ENCODE data around the gene HRH4. TPM values are rescaled to one million over a fixed set of nuclear protein-coding genes. Genes with fewer than 3 reads are reported as not detected.

The HRH4 gene
- total and polyA plus RNA-seq, 2 donors (not counting 1 experiment from before 2014, with no cell fraction given) = 0.03 to 0.07 TPM

DNA sequence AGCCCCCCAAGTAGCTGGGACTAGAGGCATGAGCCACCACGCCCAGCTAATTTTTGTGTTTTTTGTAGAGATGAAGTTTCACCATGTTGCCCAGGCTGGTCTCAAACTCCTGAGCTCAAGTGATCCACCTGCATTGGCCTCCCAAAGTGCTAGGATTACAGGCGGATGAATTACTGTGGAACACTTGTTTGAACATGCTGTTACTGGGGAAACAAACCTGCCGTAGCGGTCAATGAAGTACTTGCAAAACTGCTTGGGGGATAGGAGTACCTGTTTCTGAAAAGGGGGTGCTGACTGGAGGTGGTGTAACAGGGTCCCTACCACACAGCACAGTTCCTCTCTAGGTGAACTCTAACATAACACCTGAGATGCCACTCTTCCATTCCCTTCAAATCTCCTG lies 39.9 kb upstream of the HRH4 start:
- H3K79me2 ChIP-seq (ENCODE audit: control insufficient read depth, insufficient read depth, low read length) = no peaks in the 10 kb centered on the region
- no peak overlapping the region for H3K4me3 ChIP-seq (ENCODE audit: control extremely low read depth in 1 of 5, extremely low read depth in 1 of 5, insufficient read depth in 1 of 5, low read depth in 2 of 5, low read length in 4 of 5)
- intact Hi-C loops (cut with micrococcal nuclease) = loop anchor here (10.0 kb wide), 1 partner anchor 446 kb away; no protein-coding TSS in a partner anchor
- Mint-ChIP-seq H3K27ac (no peak overlapping the region), H3K4me1 (peaks cover under 1% of the 10 kb centered on the region), H3K4me3 (no peak overlapping the region), H3K27me3 (peaks cover 57% of the 10 kb centered on the region), H3K9me3 (ENCODE audit: insufficient read depth) (peaks cover 3% of the 10 kb centered on the region)
- H3K4me1 ChIP-seq (ENCODE audit: control insufficient read depth in 2 of 2, insufficient read depth in 2 of 2, low read length in 2 of 2) = no peaks in the 10 kb centered on the region
- no peak overlapping the region for H3K9ac ChIP-seq (ENCODE audit: low read length)
- H3K9me3 ChIP-seq (ENCODE audit: control extremely low read depth in 1 of 3, control insufficient read depth in 2 of 3, insufficient read depth in 1 of 3, low read length in 2 of 3) = peaks cover 0 to 2% (median 1%) of the 10 kb centered on the region in 3 donors
- no peak overlapping the region for H3K4me2 ChIP-seq (replicated peaks; ENCODE audit: low read depth, low read length, poor library complexity, severe bottlenecking)
- CTCF ChIA-PET = interaction anchor here (1.4 kb wide), 1 partner anchor 8 kb away, joined by 3 read pairs; no protein-coding TSS in a partner anchor
- POLR2A ChIA-PET = no interaction called here
- no peak overlapping the region for H2AFZ ChIP-seq (ENCODE audit: insufficient read depth, low read depth, low read length, poor library complexity, severe bottlenecking)
- no peaks in the 10 kb centered on the region for H4K20me1 ChIP-seq (ENCODE audit: control insufficient read depth, insufficient read depth, low read length, poor library complexity, severe bottlenecking)
- DNase-seq (no peak), ATAC-seq (ENCODE audit: low read depth) (no peak)
- WGBS (ENCODE audit: insufficient coverage) = 100% methylated on average over 2 of the region's 4 CpGs
- H3K27ac ChIP-seq (ENCODE audit: low read length in 2 of 2) = no peak overlapping the region
- TF ChIP-seq, protein P1, sequence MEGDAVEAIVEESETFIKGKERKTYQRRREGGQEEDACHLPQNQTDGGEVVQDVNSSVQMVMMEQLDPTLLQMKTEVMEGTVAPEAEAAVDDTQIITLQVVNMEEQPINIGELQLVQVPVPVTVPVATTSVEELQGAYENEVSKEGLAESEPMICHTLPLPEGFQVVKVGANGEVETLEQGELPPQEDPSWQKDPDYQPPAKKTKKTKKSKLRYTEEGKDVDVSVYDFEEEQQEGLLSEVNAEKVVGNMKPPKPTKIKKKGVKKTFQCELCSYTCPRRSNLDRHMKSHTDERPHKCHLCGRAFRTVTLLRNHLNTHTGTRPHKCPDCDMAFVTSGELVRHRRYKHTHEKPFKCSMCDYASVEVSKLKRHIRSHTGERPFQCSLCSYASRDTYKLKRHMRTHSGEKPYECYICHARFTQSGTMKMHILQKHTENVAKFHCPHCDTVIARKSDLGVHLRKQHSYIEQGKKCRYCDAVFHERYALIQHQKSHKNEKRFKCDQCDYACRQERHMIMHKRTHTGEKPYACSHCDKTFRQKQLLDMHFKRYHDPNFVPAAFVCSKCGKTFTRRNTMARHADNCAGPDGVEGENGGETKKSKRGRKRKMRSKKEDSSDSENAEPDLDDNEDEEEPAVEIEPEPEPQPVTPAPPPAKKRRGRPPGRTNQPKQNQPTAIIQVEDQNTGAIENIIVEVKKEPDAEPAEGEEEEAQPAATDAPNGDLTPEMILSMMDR (IDR thresholded peaks at IDR 0.05) = no peak
- TF ChIP-seq EZH2 (IDR thresholded peaks at IDR 0.05; ENCODE audit: borderline replicate concordance, insufficient read depth, low read depth, low read length, poor library complexity, severe bottlenecking) = no peak
- no peaks in the 10 kb centered on the region for H3K36me3 ChIP-seq (replicated peaks in 1 of 2; ENCODE audit: control extremely low read depth in 1 of 2, control insufficient read depth in 1 of 2, extremely low read depth in 1 of 2, insufficient read depth in 2 of 2, low read length in 1 of 2)
- H3K27me3 ChIP-seq (replicated peaks in 1 of 4; ENCODE audit: control extremely low read depth in 1 of 4, control insufficient read depth in 3 of 4, insufficient read depth in 4 of 4, low read length in 3 of 4) = peaks cover 0 to 34% (median 12%) of the 10 kb centered on the region in 4 experiments

DNA sequence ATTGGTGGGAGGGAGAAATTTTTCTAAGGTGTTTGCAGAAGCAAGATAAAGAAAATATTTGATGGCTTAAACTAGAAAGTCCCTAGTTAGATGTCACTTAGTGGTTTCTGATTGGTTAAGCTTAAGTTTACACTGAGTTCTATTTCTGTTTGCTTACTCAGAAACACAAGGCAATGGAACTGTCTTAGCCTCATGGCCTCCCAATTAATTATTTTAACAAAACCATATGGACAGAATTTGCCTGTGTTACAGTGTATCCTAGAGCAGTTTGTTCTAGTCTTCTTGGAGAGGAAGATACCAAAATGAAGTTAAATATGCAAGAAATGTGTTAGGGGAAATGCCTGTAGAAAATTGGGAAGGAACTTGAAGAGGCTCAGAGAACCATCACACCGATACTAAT lies 38.6 kb upstream of the HRH4 start:
- Mint-ChIP-seq H3K27me3 (peaks cover 53% of the 10 kb centered on the region), H3K27ac (no peak overlapping the region), H3K9me3 (ENCODE audit: insufficient read depth) (peaks cover 3% of the 10 kb centered on the region), H3K4me1 (peaks cover 8% of the 10 kb centered on the region), H3K4me3 (no peak overlapping the region)
- Histone ChIP-seq H3K9me3 (ENCODE audit: control extremely low read depth in 1 of 3, control insufficient read depth in 2 of 3, insufficient read depth in 1 of 3, low read length in 2 of 3) (peaks cover 1 to 5% (median 2%) of the 10 kb centered on the region in 3 donors), H3K4me3 (ENCODE audit: control extremely low read depth in 1 of 5, extremely low read depth in 1 of 5, insufficient read depth in 1 of 5, low read depth in 2 of 5, low read length in 4 of 5) (no peak overlapping the region), H2AFZ (ENCODE audit: insufficient read depth, low read depth, low read length, poor library complexity, severe bottlenecking) (no peak overlapping the region), H3K36me3 (replicated peaks in 1 of 2; ENCODE audit: control extremely low read depth in 1 of 2, control insufficient read depth in 1 of 2, extremely low read depth in 1 of 2, insufficient read depth in 2 of 2, low read length in 1 of 2) (no peaks in the 10 kb centered on the region), H3K79me2 (ENCODE audit: control insufficient read depth, insufficient read depth, low read length) (no peaks in the 10 kb centered on the region), H3K27ac (ENCODE audit: low read length in 2 of 2) (no peak overlapping the region), H3K9ac (ENCODE audit: low read length) (no peak overlapping the region), H4K20me1 (ENCODE audit: control insufficient read depth, insufficient read depth, low read length, poor library complexity, severe bottlenecking) (no peaks in the 10 kb centered on the region), H3K4me2 (replicated peaks; ENCODE audit: low read depth, low read length, poor library complexity, severe bottlenecking) (no peak overlapping the region), H3K4me1 (ENCODE audit: control insufficient read depth in 2 of 2, insufficient read depth in 2 of 2, low read length in 2 of 2) (peaks cover 4 to 6% of the 10 kb centered on the region in 2 donors), H3K27me3 (replicated peaks in 1 of 4; ENCODE audit: control extremely low read depth in 1 of 4, control insufficient read depth in 3 of 4, insufficient read depth in 4 of 4, low read length in 3 of 4) (peaks cover 0 to 34% (median 12%) of the 10 kb centered on the region in 4 experiments)
- no peak for DNase-seq
- no peak for ATAC-seq (ENCODE audit: low read depth)
- POLR2A ChIA-PET = no interaction called here
- TF ChIP-seq EZH2 (IDR thresholded peaks at IDR 0.05; ENCODE audit: borderline replicate concordance, insufficient read depth, low read depth, low read length, poor library complexity, severe bottlenecking) = no peak
- TF ChIP-seq, protein P1 (IDR thresholded peaks at IDR 0.05) = no peak
- CTCF ChIA-PET = interaction anchor here (0.8 kb wide), 1 partner anchor 67 kb away, joined by 4 read pairs; no protein-coding TSS in a partner anchor
- intact Hi-C loops (cut with micrococcal nuclease) = loop anchor here (10.0 kb wide), 1 partner anchor 447 kb away; no protein-coding TSS in a partner anchor
- 83% methylated on average over 1 of the region's 1 CpG for WGBS (ENCODE audit: insufficient coverage)
